Activated CD4-positive, alpha-beta T cell treated with anti-CD3 and anti-CD28 coated beads, Interleukin-2, amount 50 U/mL, for 16 hours (primary cell): ENCODE measurements around the gene ATG4C.
"Not testable (repeated sequence)": the region's sequence is repeated elsewhere in the genome, so short reads cannot be mapped to it uniquely, and the experiment has no call there.

Experiments
- DNase-seq: peaks from one replicate; pipeline ENCODE4 v3.0.0-alpha.2; 2020

The ATG4C gene, protein sequence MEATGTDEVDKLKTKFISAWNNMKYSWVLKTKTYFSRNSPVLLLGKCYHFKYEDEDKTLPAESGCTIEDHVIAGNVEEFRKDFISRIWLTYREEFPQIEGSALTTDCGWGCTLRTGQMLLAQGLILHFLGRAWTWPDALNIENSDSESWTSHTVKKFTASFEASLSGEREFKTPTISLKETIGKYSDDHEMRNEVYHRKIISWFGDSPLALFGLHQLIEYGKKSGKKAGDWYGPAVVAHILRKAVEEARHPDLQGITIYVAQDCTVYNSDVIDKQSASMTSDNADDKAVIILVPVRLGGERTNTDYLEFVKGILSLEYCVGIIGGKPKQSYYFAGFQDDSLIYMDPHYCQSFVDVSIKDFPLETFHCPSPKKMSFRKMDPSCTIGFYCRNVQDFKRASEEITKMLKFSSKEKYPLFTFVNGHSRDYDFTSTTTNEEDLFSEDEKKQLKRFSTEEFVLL

DNA sequence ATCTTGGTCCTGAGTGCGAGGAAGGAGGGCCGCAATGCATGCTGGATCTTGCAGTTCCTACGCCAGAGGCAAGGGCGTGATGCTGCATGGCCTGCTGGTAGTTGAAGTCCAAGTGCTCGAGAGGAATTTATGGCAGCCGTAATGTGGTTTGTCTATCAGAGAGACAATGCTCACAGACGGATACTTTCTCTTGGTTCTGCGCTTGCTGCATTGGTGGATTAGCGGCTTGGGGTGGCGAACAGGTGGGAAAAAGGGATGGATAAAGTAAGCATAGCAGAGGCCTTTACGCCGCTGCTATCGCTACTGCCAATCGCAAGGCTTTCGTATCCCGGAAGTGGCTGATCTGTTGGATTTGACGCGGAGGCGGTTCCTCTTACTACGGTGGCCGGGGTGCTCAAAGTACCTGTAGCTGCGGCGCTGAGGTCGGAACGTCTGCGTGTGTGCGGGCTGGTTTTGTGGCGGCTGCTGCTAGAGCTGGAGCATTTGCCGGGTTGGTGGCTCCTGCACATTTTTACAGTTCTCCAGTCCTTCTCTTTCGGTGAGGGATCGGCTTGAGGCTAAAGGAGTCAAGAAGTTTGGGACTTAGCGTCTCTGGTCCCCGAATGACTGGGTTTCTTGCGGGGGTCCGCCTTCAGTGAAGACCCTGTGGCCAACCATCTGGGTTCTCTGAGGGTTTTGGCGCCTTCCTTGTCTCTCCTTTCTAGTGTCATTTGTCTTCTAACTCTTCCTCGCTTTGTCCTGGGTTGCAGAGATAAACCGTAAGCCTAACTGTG lies at the start of gene ATG4C:
Gene ATG4C (plus strand): TSS at position 397 of the 773 bp plus-strand sequence. CDS start 19,655 bp downstream, outside the sequence.
- peak; percentile 95 for DNase-seq

DNA sequence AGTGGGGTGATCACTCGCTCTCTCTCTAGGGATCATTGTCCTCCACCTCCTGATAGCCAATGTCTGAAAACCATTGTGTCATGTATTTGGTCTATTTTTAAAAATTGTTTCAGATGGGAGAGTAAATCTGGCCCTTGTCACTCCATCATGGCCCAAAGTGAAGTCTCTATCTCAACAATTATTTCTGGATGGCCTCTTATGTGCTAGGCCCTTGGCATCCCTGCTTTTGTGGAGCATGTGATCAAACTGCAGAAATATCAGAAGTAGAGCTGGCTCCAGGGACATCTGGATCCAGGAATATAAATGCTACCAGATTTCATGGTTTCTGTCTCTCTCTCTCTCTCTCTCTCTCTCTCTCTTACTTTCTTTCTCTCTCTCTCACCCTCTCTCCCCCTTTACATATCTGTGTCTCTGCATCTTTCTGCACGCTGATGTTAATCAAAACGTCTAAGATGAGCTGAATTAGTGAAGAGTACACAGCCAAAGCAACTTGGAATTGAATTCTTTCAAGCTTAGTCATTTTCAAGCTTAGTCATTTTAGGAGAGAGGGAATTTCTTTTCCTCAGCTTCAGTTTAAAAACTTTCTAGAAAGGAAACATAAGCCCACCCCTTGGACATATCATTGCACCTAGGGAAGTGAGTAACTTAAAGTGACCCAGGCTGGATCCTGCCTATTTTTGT lies 48.3 kb upstream of the ATG4C start:
- no peak for DNase-seq

- DNase-seq: not testable (repeated sequence)
Measured at GRCh38 chr1:62740701-62741100, 43.2 kb upstream of the ATG4C start.

DNA sequence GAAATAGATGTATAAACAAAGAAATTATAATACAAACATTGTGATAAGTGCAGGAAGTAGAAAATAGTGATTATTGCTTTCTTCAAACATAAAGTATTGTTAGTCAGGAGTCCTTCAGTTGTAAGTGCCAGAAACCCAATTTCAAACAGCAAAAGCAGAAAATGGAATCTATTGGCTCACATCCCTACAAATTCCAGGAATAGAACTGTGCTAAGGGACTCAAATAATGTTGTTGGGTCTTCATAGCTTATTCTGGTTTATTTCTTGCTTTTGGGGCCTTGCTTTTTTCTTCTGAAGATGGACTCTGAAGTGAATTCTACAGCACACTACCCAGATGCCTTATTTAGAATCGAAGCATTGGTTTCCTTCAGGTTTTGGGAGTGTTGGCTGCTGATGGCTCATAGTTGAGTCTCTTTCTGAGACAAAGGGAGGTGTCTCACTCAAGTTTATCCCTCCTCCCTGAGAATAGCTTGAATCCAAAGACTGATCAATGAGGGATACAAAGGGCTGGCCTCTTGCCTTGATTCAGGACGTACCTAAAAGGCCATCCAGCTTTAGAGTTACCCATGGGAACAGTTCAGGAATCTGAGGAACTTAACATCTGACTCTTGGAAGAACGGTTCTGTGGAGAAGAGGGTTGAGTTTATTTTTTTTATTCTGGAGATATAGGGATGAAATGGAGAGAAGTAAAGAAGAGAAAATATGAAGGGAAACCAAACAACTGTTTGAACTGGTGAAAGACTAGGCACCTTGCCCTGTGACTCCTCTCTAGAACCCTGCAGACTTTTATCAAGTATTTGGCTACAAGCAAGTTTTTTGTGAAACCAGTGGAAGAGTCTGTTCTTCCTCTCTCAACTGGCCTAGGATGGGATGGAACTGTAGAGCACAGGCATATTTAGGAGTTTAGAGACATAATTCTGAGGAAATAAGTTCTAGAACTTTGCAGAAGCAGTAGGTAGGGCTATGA lies 39.0 kb upstream of the ATG4C start:
- no peak for DNase-seq

DNA sequence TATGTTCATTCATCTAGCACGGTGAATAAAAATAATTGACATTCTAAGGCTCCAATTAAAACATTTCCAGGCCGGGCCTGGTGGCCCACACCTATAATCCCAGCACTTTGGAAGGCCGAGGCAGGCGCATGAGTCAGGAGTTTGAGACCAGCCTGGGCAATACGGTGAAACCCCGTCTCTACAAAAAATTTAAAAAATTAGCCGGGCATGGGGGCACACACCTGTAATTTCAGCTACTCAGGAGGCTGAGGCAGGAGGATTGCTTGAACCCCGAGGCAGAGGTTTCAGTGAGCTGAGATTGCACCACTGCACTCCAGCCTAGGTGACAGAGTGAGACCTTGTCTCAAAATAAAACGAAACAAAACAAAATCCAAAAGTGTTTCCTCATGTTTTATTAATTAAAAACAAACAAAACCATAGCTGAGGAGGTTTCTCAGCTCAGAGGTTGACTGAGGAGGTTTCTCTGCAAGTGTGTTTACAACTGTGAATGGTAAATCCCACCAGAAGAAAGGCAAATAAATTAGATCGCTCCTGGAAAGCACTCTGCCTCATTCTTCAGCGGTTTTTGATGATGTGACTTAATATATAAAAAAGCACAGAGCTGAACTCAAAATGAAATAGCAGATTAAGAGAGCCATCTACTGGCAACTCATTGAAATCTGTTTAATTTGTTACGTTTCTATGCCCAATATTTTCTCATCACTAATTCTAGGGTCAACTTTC lies 37.7 kb upstream of the ATG4C start:
- DNase-seq: peak; percentile 46

DNA sequence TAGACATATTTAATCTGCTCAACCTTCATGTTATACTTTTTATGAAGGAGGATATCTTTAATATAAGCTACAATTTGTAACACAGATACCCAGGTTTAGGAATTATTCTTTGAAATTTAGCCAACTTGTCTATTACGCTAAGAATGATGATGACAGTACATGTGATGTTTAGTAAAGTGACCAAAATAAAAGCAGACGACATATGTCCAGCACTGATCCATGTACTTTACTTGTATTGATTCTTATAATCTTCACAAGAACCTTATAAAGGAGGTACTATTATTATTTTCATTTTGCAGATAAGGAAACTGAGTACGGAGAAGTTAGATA lies 37.2 kb upstream of the ATG4C start:
- DNase-seq: no peak

GRCh38 chr1:62753031-62753965 lies 30.6 kb upstream of the ATG4C start:
- no peak for DNase-seq

DNA sequence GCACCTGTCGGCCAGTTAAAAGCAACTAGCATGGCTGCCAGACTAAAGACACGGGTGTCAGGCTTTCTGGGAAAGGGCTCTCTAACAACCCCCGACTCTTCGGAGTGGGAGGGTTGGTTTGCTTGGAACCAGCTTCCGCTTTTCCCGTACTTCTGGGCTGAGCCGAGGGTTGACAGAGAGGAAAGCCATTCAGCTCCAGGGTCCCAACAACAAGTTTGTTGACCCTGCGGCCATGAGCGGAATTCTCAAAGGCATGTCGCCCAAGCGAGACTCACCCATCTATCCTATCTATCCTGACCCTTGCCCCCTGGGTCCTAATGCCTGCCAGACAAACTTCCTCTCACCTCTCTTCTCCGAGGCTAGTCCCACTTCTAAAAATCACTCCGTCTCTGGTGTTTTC lies 29.0 kb upstream of the ATG4C start:
- DNase-seq: not testable (repeated sequence)

GRCh38 chr1:62756255-62756884 lies 27.6 kb upstream of the ATG4C start:
- DNase-seq: not testable (repeated sequence)

GRCh38 chr1:62759232-62759875 lies 24.6 kb upstream of the ATG4C start:
- not testable (repeated sequence) for DNase-seq

DNA sequence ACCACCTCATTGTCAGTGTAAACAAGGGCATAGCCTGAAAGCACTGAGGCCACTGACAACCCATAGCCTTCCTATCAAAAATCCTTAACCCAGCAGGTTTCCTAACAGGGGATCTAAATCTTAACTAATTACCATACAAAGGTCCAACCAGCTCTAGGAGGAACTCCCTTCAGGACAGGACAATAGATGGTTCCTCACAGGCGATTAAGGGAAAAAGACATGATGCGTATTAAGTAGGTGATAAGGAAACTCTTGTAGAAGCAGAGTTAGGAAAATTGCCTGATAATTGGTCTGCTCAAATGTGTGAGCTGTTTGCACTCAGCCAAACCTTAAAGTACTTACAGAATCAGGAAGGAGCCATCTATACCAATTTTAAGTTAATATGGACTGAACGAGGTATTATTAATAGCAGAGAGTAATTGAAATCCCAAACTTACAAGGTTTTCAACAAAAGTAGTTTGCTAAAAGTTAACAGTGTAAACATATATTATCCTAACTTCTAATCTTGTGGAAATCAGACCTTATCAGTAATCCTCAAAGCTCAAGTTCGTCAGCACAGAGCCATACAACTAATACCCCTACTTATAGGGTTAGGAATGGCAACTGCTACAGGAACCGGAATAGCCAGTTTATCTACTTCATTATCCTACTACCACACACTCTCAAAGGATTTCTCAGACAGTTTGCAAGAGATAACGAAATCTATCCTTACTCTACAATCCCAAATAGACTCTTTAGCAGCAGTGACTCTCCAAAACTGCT lies 23.7 kb upstream of the ATG4C start:
- DNase-seq: not testable (repeated sequence)

- DNase-seq: not testable (repeated sequence)
Measured at GRCh38 chr1:62761223-62761870, 22.6 kb upstream of the ATG4C start.

DNA sequence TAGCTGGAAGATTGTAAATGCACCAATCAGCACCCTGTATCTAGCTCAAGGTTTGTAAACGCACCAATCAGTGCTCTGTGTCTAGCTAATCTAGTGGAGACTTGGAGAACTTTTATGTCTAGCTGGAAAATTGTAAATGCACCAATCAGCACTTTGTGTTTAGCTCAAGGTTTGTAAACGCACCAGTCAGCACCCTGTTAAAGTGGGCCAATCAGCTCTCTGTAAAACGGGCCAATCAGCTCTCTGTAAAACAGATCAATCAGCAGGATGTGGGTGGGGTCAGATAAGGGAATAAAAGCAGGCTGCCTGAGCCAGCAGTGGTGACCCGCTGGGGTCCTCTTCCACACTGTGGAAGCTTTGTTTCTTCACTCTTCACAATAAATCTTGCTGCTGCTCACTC lies 21.9 kb upstream of the ATG4C start:
- not testable (repeated sequence) for DNase-seq

DNA sequence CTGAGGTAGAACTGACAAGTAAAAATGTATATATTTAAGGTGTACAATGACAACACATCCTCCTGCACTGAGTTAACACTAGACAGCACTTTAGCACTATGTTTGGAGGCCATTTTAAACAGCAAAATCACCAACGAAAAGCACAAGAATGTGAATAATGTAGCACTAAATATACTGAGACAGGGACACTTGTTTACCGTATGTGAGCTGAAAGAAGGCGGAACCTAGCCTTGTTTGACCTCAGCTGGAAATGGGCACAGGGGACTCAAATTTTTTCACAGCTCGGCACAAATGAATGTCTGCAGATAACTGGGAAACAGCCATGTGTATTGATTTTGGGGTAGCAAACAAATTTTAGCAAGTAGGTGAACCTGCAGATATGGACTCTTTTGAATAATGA lies 18.0 kb upstream of the ATG4C start:
- no peak for DNase-seq

GRCh38 chr1:62768551-62768950 lies 15.4 kb upstream of the ATG4C start:
- not testable (repeated sequence) for DNase-seq

DNA sequence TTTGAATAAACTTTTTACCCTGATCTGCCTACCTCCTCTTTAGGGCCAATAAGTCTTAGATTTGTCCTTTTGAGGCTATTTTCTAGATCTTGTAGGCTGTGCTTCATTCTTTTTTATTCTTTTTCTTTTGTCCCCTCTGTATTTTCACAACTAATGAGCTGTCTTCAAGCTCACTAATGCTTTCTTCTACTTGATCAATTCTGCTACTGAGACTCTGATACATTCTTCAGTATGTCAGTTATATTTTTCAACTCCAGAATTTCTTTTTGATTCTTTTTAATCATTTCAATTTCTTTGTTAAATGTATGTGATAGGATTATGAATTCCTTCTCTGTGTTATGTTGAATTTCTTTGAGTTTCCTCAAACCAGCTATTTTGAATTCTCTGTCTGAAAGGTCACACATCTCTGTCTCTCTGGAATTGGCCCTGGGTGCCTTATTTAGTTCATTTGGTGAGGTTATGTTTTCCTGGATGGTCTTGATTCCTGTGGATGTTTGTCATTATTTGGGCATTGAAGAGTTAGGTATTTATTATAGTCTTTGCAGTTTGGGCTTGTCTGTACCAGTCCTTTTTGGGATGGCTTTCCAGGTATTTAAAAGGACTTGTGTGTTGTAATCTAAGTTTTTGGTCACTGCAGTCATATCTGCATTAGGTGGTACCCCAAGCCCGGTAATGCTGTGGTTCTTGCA lies 11.2 kb upstream of the ATG4C start:
- no peak for DNase-seq

DNA sequence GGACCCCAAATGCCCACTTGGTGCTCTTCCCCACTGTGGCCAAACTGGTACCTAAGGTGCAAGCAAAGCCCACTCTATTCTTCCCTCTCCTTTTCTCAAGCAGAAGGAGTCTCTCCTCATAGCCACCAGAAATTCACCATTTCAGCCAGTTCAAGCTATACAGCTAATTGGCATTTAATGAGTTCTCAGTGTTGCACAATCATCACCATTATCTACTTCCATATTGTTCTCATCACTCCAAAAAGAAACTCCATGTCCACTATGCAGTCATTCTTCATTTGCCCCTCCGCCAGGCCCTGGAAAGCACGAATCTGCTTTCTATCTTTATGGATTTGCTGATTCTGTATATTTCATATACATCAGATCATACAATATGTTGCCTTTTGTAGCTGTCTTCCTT lies 9.9 kb upstream of the ATG4C start:
- no peak for DNase-seq
